GM23338 (cell line): ENCODE results near the gene ACAP1. TPM values are rescaled to one million over a fixed set of nuclear protein-coding genes. Genes with fewer than 3 reads are reported as not detected.
A peak's percentile ranks its signal among the peaks of the same experiment; 100 is the strongest.

ENCODE experiments used
- ATAC-seq: fragments of 200-7000 bp; cut with Tn5 transposase; 3 replicates; pipeline ENCODE4 v1.9.1; 2020
- DNase-seq: peaks from one replicate; pipeline ENCODE4 v3.0.0-alpha.2; 2015; ENCODE audit warnings: low spot score
- H2AFZ ChIP-seq: fragments of 200-600 bp; sonication (generic); 2 replicates; pipeline ENCODE4 v1.8.0; 2016; ENCODE audit warnings: antibody characterized with exemption, mild to moderate bottlenecking, moderate library complexity
- H3F3A ChIP-seq: fragments of 200-600 bp; sonication (generic); replicated peaks from 2 replicates; pipeline ENCODE4 v1.8.0; 2017; ENCODE audit warnings: antibody characterized with exemption, mixed run types, low read depth
- H3K27ac ChIP-seq: fragments of 200-600 bp; sonication (generic); 2 replicates; pipeline ENCODE4 v1.6.1; 2016; ENCODE audit warnings: low read depth
- H3K27me3 ChIP-seq: fragments of 200-600 bp; sonication (generic); 2 replicates; pipeline ENCODE4 v1.8.0; 2016; ENCODE audit warnings: mild to moderate bottlenecking, mixed run types, moderate library complexity; ENCODE audit not compliant: insufficient read depth
- H3K36me3 ChIP-seq: fragments of 200-600 bp; sonication (generic); 2 replicates; pipeline ENCODE4 v1.8.0; 2016; ENCODE audit warnings: mild to moderate bottlenecking; ENCODE audit not compliant: insufficient read depth
- H3K4me1 ChIP-seq: fragments of 200-600 bp; sonication (generic); 2 replicates; pipeline ENCODE4 v1.8.0; 2016; ENCODE audit warnings: mild to moderate bottlenecking, moderate library complexity; ENCODE audit not compliant: insufficient read depth
- H3K4me2 ChIP-seq: fragments of 200-600 bp; sonication (generic); 2 replicates; pipeline ENCODE4 v1.7.1; 2017; ENCODE audit warnings: mixed run types
- H3K4me3 ChIP-seq: fragments of 200-600 bp; sonication (generic); 2 replicates; pipeline ENCODE4 v1.6.1; 2016; ENCODE audit warnings: mixed run types
- H3K79me2 ChIP-seq: fragments of 200-600 bp; sonication (generic); replicated peaks from 2 replicates; pipeline ENCODE4 v1.8.0; 2017; ENCODE audit warnings: mild to moderate bottlenecking; ENCODE audit not compliant: insufficient read depth
- H3K9me2 ChIP-seq: fragments of 200-600 bp; sonication (generic); 2 replicates; pipeline ENCODE4 v1.8.0; 2017; ENCODE audit not compliant: insufficient read depth
- H4K20me1 ChIP-seq: fragments of 200-600 bp; sonication (generic); replicated peaks from 2 replicates; pipeline ENCODE4 v1.8.0; 2017; ENCODE audit warnings: mild to moderate bottlenecking; ENCODE audit not compliant: insufficient read depth
- H3K27ac Mint-ChIP-seq: 2 replicates; pipeline ENCODE4 v1.8.0; 2020; ENCODE audit warnings: inconsistent platforms, mild to moderate bottlenecking, moderate library complexity, mixed read lengths
- H3K27me3 Mint-ChIP-seq: 3 replicates; pipeline ENCODE4 v1.8.0; 2022; ENCODE audit warnings: low read depth, mild to moderate bottlenecking, moderate library complexity, mixed read lengths, inconsistent platforms; ENCODE audit not compliant: insufficient read depth, poor library complexity
- H3K36me3 Mint-ChIP-seq: 3 replicates; pipeline ENCODE4 v1.8.0; 2021; ENCODE audit warnings: low read depth, mild to moderate bottlenecking, inconsistent platforms, moderate library complexity, mixed read lengths
- H3K4me1 Mint-ChIP-seq: 3 replicates; pipeline ENCODE4 v1.8.0; 2020; ENCODE audit warnings: mild to moderate bottlenecking, inconsistent platforms, mixed read lengths
- H3K4me3 Mint-ChIP-seq: 3 replicates; pipeline ENCODE4 v1.8.0; 2021; ENCODE audit warnings: moderate library complexity, mild to moderate bottlenecking, inconsistent platforms, mixed read lengths
- H3K9me3 Mint-ChIP-seq: 3 replicates; pipeline ENCODE4 v1.8.0; 2020; ENCODE audit warnings: moderate library complexity, mild to moderate bottlenecking, inconsistent platforms, mixed read lengths
- CREB1 ChIP-seq: fragments of 250-450 bp; sonication (Bioruptor Pico); IDR thresholded peaks from 2 replicates; pipeline ENCODE4 v1.5.0; 2020; ENCODE audit warnings: low read depth, mild to moderate bottlenecking, moderate library complexity
- EZH2 ChIP-seq: fragments of 200-600 bp; sonication (generic); IDR thresholded peaks from one replicate; pipeline ENCODE4 v1.8.0; 2017; ENCODE audit warnings: antibody characterized with exemption, mild to moderate bottlenecking, low read depth; ENCODE audit not compliant: unreplicated experiment
- EZH2phosphoT487 ChIP-seq: fragments of 200-600 bp; sonication (generic); IDR thresholded peaks from one replicate; pipeline ENCODE4 v1.8.1; 2018; ENCODE audit warnings: antibody characterized with exemption; ENCODE audit not compliant: unreplicated experiment
- JUNB ChIP-seq: IDR thresholded peaks from one replicate; pipeline ENCODE4 v1.6.1; 2016; ENCODE audit warnings: antibody characterized with exemption; ENCODE audit not compliant: unreplicated experiment
- NANOG ChIP-seq: IDR thresholded peaks from 2 replicates; pipeline ENCODE4 v1.6.1; 2016; ENCODE audit warnings: antibody characterized with exemption, borderline replicate concordance
- POLR2AphosphoS5 ChIP-seq: IDR thresholded peaks from 2 replicates; pipeline ENCODE4 v1.6.1; 2016; ENCODE audit warnings: antibody characterized with exemption, low read depth
- STAT1 ChIP-seq: IDR thresholded peaks from one replicate; pipeline ENCODE4 v1.6.1; 2016; ENCODE audit warnings: antibody characterized with exemption; ENCODE audit not compliant: unreplicated experiment
- ZNF114 ChIP-seq: fragments of 250-450 bp; sonication (Bioruptor Pico); IDR thresholded peaks from 2 replicates; pipeline ENCODE4 v1.5.0; 2020; ENCODE audit warnings: mild to moderate bottlenecking, moderate library complexity
- ZNF331 ChIP-seq: fragments of 250-450 bp; sonication (Bioruptor Pico); IDR thresholded peaks from 2 replicates; pipeline ENCODE4 v1.5.0; 2020; ENCODE audit warnings: low read depth, mild to moderate bottlenecking, moderate library complexity
- polyA plus RNA-seq: library from polyadenylated mRNA; unstranded; fragments of >200 nt; fragmentation: Nextera tagmentation; extraction: Ambion mirVana; gene quantifications from 2 replicates; pipeline ENCODE4 v1.2.1, GENCODE V29; 2016
- total RNA-seq: library from RNA; depleted of rRNA; stranded (reverse); fragments of >200 nt; shearing (Covaris generic); gene quantifications from 2 replicates; pipeline ENCODE4 v1.2.3, GENCODE V29; 2014
- TF ChIP-seq, protein P1 (sequence below): IDR thresholded peaks from one replicate; pipeline ENCODE4 v1.6.1; 2018; ENCODE audit warnings: antibody characterized with exemption; ENCODE audit not compliant: unreplicated experiment
- TF ChIP-seq, protein P2 (sequence below), 2 experiments: fragments of 200-600 bp in 1 of 2; sonication (generic) in 1 of 2; conservative IDR thresholded peaks; 2 replicates each; pipeline versions ENCODE4 v1.5.1 to v1.6.1; 2016 to 2017; ENCODE audit warnings: antibody characterized with exemption in 2 of 2, low read depth in 2 of 2, mild to moderate bottlenecking in 2 of 2, moderate library complexity in 1 of 2
- TF ChIP-seq, protein P3 (sequence below): IDR thresholded peaks from 2 replicates; pipeline ENCODE4 v1.6.1; 2016; ENCODE audit warnings: antibody characterized with exemption
- TF ChIP-seq, protein P4 (sequence below): fragments of 250-450 bp; sonication (Bioruptor Pico); IDR thresholded peaks from 2 replicates; pipeline ENCODE4 v1.5.0; 2020; ENCODE audit warnings: mild to moderate bottlenecking, moderate library complexity

The ACAP1 gene
- total and polyA plus RNA-seq, 2 experiments from 2014 or later = 30.7 to 40.1 TPM

DNA sequence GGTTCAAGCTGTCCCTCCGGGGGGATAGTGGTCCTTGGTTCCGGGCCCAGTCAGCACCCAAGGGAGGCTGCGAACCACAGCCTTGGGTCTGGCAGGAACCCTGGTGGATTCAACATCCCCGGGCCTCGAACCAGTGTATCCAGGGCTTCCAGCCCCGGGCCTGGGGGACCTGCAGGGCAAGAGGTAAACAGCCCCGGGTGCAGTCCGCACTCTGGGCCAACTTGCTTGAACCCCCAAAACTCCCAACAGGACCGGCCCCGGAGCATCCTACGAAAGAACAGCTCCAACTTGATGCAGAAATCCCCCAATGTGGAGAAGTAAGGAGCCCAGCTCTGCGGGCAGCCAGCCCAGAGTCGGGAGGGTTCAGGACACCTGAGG lies 5.7 kb upstream of the ACAP1 start:
- H3K9me3 Mint-ChIP-seq = no peaks in the 10 kb centered on the region
- no peak for DNase-seq
- Histone ChIP-seq H3K4me1 (peaks cover 10% of the 10 kb centered on the region), H3K4me3 (peak overlapping the region; percentile 70), H2AFZ (peak overlapping the region; percentile 33; the same call in 1 of the 2 replicates), H4K20me1 (no peaks in the 10 kb centered on the region), H3K79me2 (peaks cover 14% of the 10 kb centered on the region), H3K4me2 (peak overlapping the region; percentile 95), H3F3A (peaks cover 19% of the 10 kb centered on the region; the same call in 1 of the 2 replicates), H3K36me3 (no peaks in the 10 kb centered on the region), H3K27me3 (no peaks in the 10 kb centered on the region), H3K9me2 (no peaks in the 10 kb centered on the region), H3K27ac (peak overlapping the region; percentile 93)
- peaks cover 12% of the 10 kb centered on the region; the same call in 2 of the 3 replicates for H3K36me3 Mint-ChIP-seq
- H3K4me1 Mint-ChIP-seq = peaks cover 27% of the 10 kb centered on the region
- peaks cover 9% of the 10 kb centered on the region for H3K27me3 Mint-ChIP-seq
- TF ChIP-seq POLR2AphosphoS5 = no peak
- no peak for TF ChIP-seq ZNF114 (CRISPR knock-in tag)
- TF ChIP-seq, protein P1, sequence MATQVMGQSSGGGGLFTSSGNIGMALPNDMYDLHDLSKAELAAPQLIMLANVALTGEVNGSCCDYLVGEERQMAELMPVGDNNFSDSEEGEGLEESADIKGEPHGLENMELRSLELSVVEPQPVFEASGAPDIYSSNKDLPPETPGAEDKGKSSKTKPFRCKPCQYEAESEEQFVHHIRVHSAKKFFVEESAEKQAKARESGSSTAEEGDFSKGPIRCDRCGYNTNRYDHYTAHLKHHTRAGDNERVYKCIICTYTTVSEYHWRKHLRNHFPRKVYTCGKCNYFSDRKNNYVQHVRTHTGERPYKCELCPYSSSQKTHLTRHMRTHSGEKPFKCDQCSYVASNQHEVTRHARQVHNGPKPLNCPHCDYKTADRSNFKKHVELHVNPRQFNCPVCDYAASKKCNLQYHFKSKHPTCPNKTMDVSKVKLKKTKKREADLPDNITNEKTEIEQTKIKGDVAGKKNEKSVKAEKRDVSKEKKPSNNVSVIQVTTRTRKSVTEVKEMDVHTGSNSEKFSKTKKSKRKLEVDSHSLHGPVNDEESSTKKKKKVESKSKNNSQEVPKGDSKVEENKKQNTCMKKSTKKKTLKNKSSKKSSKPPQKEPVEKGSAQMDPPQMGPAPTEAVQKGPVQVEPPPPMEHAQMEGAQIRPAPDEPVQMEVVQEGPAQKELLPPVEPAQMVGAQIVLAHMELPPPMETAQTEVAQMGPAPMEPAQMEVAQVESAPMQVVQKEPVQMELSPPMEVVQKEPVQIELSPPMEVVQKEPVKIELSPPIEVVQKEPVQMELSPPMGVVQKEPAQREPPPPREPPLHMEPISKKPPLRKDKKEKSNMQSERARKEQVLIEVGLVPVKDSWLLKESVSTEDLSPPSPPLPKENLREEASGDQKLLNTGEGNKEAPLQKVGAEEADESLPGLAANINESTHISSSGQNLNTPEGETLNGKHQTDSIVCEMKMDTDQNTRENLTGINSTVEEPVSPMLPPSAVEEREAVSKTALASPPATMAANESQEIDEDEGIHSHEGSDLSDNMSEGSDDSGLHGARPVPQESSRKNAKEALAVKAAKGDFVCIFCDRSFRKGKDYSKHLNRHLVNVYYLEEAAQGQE = no peak
- no peak for TF ChIP-seq STAT1
- TF ChIP-seq EZH2 = no peak
- no peak for TF ChIP-seq ZNF331 (CRISPR knock-in tag)
- no peak for TF ChIP-seq EZH2phosphoT487
- TF ChIP-seq, protein P2, sequence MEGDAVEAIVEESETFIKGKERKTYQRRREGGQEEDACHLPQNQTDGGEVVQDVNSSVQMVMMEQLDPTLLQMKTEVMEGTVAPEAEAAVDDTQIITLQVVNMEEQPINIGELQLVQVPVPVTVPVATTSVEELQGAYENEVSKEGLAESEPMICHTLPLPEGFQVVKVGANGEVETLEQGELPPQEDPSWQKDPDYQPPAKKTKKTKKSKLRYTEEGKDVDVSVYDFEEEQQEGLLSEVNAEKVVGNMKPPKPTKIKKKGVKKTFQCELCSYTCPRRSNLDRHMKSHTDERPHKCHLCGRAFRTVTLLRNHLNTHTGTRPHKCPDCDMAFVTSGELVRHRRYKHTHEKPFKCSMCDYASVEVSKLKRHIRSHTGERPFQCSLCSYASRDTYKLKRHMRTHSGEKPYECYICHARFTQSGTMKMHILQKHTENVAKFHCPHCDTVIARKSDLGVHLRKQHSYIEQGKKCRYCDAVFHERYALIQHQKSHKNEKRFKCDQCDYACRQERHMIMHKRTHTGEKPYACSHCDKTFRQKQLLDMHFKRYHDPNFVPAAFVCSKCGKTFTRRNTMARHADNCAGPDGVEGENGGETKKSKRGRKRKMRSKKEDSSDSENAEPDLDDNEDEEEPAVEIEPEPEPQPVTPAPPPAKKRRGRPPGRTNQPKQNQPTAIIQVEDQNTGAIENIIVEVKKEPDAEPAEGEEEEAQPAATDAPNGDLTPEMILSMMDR (conservative IDR thresholded peaks at IDR 0.05; ENCODE audit: low read depth in 2 of 2) = no peak
- no peak for TF ChIP-seq CREB1 (CRISPR knock-in tag)
- TF ChIP-seq NANOG = no peak
- TF ChIP-seq, protein P3, sequence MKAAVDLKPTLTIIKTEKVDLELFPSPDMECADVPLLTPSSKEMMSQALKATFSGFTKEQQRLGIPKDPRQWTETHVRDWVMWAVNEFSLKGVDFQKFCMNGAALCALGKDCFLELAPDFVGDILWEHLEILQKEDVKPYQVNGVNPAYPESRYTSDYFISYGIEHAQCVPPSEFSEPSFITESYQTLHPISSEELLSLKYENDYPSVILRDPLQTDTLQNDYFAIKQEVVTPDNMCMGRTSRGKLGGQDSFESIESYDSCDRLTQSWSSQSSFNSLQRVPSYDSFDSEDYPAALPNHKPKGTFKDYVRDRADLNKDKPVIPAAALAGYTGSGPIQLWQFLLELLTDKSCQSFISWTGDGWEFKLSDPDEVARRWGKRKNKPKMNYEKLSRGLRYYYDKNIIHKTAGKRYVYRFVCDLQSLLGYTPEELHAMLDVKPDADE = no peak
- TF ChIP-seq, protein P4, sequence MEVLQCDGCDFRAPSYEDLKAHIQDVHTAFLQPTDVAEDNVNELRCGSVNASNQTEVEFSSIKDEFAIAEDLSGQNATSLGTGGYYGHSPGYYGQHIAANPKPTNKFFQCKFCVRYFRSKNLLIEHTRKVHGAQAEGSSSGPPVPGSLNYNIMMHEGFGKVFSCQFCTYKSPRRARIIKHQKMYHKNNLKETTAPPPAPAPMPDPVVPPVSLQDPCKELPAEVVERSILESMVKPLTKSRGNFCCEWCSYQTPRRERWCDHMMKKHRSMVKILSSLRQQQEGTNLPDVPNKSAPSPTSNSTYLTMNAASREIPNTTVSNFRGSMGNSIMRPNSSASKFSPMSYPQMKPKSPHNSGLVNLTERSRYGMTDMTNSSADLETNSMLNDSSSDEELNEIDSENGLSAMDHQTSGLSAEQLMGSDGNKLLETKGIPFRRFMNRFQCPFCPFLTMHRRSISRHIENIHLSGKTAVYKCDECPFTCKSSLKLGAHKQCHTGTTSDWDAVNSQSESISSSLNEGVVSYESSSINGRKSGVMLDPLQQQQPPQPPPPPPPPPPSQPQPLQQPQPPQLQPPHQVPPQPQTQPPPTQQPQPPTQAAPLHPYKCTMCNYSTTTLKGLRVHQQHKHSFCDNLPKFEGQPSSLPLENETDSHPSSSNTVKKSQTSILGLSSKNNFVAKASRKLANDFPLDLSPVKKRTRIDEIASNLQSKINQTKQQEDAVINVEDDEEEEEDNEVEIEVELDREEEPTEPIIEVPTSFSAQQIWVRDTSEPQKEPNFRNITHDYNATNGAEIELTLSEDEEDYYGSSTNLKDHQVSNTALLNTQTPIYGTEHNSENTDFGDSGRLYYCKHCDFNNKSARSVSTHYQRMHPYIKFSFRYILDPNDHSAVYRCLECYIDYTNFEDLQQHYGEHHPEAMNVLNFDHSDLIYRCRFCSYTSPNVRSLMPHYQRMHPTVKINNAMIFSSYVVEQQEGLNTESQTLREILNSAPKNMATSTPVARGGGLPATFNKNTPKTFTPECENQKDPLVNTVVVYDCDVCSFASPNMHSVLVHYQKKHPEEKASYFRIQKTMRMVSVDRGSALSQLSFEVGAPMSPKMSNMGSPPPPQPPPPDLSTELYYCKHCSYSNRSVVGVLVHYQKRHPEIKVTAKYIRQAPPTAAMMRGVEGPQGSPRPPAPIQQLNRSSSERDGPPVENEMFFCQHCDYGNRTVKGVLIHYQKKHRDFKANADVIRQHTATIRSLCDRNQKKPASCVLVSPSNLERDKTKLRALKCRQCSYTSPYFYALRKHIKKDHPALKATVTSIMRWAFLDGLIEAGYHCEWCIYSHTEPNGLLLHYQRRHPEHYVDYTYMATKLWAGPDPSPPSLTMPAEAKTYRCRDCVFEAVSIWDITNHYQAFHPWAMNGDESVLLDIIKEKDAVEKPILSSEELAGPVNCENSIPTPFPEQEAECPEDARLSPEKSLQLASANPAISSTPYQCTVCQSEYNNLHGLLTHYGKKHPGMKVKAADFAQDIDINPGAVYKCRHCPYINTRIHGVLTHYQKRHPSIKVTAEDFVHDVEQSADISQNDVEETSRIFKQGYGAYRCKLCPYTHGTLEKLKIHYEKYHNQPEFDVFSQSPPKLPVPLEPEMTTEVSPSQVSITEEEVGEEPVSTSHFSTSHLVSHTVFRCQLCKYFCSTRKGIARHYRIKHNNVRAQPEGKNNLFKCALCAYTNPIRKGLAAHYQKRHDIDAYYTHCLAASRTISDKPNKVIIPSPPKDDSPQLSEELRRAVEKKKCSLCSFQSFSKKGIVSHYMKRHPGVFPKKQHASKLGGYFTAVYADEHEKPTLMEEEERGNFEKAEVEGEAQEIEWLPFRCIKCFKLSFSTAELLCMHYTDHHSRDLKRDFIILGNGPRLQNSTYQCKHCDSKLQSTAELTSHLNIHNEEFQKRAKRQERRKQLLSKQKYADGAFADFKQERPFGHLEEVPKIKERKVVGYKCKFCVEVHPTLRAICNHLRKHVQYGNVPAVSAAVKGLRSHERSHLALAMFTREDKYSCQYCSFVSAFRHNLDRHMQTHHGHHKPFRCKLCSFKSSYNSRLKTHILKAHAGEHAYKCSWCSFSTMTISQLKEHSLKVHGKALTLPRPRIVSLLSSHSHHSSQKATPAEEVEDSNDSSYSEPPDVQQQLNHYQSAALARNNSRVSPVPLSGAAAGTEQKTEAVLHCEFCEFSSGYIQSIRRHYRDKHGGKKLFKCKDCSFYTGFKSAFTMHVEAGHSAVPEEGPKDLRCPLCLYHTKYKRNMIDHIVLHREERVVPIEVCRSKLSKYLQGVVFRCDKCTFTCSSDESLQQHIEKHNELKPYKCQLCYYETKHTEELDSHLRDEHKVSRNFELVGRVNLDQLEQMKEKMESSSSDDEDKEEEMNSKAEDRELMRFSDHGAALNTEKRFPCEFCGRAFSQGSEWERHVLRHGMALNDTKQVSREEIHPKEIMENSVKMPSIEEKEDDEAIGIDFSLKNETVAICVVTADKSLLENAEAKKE (CRISPR knock-in tag) = no peak
- no peak for TF ChIP-seq JUNB
- H3K4me3 Mint-ChIP-seq = peak overlapping the region; percentile 99
- H3K27ac Mint-ChIP-seq = peak overlapping the region; percentile 78
- ATAC-seq = no peak
